DMS 273 treated with DMSO at 0.1 percent for 48 hours (cell line): ENCODE data around the gene DHX36.

Experiments
- DNase-seq: peaks from one replicate; lab custom pipeline; 2025; lab: John Stamatoyannopoulos, UW

DHX36 gene

DNA sequence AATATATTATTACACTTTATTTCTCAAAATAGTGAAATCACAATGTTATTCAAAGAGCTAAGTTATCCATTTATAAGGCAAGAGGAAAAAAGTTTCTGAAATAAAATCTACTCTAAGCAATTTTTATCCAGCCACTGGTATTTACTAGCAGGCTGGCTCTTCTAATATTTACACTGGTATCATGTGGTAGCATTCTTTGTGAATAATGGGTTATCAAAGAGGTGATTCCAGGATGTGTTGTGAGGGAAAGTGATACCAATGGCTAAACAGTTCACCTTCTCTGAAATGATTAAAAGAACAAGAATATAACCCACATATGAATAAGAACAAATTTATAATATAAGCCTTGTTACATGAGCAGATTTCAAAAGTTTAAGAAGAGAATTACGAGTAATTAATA is 44.1 kb downstream of the DHX36 start:
- DNase-seq, result no peak

DNA sequence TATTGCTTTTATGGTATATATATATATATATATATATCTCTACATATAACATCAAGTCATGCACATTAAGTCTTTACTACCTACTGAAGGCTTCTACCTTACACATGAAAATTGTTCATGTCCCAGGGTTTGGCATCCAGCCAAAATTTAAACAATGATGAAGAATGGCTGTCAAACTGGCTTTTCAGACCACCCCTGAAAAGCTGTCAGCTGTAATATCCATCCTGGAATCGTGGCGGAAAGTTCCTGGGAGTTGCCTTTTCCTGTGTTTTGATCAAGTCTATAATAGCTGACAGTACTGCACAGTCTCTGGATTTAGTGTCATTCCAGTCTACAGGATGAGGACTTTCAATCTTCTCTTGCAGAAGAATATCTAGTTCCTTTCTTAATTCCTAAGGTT is 48.3 kb downstream of the DHX36 start:
- DNase-seq, result no peak

DNA sequence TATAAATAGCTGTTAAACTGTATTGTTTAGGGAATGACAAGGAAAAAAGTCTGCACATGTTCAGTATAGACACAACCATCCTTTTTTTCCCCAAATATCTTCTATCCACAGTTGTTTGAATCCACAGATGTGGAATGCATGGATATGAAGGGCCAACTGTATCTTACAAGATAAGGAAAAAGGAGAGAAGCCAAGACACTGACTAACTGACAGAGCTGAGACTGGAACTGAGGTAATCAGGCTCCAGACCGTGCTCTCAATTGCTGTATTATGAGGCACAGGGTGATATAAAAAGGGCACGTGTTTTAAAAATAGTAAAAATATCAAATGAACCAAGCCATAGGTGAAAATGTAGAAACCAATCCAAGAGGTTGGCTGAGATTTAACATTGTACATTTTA is 49.0 kb downstream of the DHX36 start:
- no peak for DNase-seq

DNA sequence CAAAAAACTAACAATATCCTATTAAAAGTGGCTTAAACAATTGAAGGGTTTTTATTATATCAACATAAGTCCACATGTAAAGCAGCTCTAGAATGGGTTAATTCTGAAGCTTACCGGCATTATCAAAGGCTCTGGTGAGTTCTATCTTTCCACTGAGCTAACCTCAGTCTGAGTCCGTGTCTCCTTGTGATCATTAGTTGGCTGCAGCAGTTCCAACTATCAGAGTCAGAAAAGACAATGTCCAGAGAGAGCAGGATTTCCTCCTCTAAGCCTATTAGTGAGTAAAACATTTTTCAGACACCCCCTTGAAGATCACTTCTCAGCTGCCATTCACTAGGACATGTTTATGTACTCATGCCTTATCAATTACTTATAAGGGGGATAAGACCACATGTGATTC is 49.9 kb downstream of the DHX36 start:
- DNase-seq, result no peak

DNA sequence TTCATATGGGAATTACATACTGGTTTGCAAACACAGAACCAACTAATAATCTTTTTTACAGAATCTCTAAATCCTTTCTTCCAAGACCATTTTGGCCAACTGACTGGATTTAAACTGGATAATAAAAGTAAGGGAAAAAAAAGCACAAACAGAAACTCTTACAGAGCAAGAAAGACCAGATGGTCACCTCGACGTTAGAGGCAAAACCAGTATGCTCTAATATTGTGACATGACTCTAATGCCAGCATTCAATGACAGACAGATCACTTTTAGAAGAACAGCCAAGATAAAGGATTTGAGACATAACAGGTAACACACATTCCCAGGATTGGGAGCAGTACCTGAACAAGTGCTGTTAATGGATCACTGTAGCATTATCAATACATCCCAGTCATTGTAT is 50.9 kb downstream of the DHX36 start:
- no peak for DNase-seq

DNA sequence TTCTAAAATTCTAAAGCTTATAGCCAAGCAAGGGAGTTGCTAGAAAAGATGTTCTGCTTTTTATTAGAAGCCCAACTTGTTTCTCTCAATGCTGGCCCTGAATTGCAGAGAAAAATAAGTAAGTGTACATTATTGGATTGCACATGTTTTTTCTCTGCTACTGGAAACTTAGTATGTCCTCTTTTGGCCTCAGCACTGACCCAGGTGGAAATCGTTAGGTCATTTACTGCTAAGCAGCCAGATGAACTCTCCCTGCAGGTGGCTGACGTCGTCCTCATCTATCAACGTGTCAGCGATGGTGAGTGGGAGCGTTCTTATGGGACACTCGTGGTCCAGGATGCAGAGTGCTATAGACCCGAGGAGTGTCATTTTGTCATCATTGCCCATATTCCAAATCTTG is 69.8 kb downstream of the DHX36 start:
- DNase-seq, result no peak

DNA sequence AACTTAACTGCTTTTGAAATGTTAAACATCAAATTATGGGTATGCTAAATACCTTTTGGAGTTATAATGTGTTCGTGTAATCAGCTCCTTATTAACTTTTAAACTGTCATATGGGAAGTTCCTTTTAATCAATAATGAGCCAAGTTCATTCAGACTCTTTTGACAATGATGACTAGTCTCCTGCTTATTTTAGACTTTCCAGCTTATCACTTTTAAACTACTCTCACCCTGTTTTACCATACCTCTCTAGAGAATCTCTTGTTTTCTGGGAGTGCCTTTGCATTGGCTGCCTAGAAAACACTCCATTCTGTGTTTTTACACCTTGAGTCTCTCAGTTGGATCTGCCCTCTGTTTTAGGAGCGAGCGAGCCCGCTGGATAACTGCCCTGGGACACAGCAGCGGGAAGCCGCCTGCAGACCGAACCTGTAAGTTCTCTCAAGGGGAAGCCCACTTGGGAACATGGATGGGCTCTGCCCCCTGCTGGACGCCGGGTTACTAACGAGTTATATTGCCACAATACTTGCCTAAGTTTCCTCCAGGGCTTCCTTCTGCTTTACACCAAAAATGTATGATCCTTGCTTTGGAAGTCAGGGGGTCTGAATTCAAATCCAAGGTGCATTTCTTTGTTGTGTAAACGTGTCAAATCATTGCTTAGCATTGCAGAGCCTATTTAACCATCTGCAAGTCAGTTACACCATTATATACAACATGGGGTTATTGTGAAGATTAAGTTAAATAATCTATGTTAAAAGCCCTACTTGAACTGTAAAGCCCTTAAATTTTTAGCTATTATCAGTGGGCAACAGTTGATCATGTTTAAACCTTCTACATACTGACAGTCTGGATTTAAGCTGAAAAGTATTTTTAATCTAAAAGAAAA is 71.3 kb downstream of the DHX36 start:
- peak; percentile 40 for DNase-seq

DNA sequence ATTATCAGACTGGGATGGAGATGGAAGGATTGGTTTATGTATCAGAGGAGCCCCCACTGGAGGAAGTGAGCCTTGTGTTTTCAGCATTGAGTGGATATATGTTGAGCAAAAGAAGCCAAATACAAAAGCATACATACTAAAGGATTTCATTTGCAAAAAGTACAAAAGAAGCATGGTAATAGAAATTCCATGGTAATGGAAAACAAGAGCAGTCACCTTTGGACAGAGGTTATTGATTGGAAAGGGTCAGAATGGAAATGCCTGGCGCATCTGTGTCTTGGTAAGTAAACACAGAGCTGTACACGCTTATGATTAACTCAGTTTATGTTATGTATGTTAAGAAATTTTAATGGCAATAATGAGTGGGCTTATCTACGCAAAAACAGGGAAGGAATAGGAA is 72.7 kb downstream of the DHX36 start:
- no peak for DNase-seq

DNA sequence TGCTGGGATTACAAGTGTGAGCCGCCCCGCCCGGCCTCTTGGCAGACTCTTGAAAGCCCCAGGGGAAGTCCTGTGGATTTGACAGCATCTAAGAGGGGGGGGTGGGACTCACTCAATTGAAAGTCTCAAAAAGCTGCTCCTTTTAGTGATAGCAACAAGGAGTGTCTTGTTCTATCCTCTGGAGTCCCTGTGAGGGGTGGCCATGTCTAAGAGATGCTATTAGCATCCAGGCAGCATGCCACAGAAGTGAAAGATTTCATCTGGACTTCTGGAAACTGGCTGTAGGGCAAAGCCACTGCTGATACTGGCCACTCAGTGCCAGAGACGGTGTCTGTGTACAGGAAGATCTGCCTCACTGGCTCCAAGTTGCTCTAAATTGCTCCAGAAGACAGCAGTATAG is 74.0 kb downstream of the DHX36 start:
- no peak for DNase-seq

DNA sequence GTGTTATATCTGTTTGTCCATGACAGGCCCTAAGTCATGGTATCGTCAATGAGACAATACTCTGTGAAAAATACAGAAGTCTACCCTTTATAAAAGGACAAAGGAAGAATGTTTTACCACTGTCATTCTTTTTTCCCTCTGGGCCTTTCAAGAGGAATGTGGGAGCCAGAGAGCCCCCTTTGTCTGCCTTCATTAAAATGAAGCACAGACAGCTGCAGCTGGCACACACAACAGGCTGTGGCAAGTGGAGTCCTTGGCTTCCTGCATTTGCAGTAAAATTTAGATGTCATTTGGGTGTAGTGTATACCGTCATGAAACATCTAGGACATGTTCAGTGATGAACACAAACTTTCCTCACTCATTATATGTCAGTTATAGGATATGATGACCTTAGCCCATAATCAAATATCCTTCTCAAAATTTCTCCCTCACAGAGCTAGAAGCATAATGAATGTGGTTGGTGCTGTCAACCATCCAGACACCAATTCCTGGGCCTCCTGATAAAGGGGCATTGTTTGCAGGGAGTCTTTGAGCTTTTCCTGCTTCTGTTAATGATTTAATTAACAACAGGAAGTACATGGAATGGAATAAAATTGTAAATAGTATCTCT is 76.4 kb downstream of the DHX36 start:
- no peak for DNase-seq

DNA sequence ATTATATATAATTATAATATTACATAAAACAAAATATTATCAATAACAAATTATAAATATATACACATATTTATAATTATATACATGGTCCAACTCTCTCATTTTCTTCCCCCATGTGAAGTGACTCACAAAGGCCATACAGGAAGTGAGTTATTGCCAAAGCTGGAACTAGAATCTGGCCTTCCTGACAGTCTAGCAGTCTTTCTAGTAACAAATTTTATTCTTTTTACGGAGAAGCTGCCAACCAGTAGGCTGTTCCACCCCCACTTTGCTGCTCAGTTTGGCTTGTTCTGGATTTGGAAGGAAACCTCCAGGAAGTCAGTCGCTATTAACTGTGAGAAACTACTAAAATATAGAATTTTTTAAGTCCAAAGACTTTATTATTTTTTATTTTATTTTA is 79.6 kb downstream of the DHX36 start:
- no peak for DNase-seq

DNA sequence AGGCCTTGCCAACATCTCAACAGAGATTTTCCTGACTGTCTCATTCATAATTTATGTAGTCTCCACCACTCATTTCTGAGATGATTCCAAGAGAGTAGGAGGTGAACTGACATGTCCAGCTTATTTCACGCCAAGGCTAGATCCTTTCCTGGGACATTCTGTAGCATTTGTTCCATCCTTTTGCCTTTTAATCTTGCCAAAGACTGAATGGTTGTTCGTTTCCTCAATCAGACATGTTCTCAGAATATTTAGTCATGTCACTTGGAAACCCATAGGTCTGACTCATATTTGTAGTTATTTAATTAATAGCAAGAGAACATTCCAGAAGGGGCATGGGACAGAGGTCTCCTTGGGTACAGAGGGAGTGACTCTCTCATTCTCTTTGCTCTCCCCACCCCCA is 80.9 kb downstream of the DHX36 start:
- DNase-seq, result no peak

DNA sequence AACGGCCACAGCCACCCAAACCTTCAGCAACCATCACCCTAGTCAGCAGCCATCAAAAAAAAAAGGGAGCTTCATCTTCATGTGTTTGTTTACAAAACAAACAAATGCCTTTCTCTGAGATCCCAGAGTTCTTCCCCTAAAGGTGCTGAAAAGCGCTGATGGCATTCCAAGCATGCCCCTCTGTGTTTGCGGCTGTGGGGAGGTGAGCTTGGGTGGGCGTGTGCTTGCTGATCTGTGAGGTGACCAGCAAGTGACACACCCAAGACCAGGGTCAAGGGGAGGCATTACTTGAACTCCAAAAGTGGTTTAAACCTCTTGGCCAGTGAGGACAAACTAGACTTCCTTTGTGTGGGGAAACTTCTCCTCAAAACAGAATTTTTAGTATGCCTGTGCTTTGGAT is 81.5 kb downstream of the DHX36 start:
- DNase-seq, result no peak

DNA sequence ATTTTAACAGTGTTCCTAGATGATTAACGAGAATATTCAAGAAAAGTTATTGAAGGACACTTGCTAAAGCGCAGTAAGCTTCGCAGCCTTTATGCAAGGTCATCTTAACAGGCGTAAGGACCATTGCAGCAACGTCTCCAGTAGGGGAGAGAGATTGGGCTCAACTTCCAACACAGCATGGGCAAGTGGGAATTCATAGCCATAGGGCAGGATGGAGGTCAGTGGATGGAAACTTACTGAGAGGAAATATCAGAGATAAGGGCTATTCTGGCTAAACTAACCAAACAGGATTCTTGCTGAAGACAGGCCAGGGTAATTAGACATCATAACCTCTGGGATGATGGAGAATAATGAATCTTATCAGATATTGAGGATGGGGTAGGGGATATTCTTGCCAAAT is 82.8 kb downstream of the DHX36 start:
- DNase-seq, result no peak

DNA sequence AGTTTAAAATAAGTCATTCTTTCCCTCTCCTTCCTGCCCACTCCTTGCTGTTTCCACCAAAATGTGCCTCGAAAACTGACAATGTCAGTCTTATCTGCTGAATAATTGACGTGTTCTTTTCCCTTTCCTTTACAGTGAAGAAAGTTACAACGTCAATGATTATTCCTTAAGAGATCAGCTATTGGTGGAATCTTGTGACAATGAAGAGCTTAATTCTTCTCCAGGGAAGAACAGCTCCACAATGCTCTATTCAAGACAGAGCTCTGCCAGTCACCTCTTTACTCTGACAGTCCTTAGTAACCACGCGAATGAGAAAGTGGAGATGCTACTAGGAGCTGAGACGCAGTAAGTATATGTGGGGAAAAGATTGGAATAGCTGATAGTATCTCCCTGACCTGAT is 84.1 kb downstream of the DHX36 start:
- no peak for DNase-seq

DNA sequence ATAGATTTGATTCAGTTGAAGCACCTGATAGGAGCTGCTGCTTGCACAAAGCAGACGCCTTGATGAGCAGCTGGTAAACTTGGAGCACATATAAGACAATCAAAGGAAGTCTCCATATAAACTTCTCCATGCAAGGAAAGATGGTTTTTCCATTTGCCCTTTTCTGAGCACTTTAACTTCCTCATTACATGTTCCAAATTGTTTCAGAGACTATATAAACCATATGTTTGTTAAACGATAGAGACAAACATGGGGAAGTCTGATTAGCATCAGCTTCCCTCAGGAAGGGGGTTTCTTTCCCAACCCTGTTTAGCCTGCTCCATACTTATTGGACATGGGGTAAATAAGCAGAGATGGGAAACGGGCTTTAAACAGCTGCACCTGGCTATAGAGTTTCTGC is 88.0 kb downstream of the DHX36 start:
- DNase-seq, result no peak

DNA sequence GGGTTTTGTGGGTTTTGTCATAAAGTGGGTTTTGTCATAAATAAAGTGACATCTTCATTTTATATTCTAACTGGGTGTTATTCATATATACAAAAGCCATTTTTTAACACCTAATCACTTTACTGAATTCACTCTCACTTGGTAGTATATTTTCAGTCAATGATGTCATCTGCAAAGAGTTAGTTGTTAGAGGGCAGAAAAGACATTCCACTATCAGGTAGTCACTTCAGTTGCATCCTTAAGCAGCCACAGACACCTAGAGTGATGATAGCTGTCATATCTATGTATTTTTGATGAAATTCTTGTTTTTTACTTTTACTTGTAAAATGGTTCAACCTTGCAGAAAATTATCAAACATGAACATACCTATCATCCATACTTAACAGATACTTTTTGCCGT is 89.0 kb downstream of the DHX36 start:
- DNase-seq, result no peak

DNA sequence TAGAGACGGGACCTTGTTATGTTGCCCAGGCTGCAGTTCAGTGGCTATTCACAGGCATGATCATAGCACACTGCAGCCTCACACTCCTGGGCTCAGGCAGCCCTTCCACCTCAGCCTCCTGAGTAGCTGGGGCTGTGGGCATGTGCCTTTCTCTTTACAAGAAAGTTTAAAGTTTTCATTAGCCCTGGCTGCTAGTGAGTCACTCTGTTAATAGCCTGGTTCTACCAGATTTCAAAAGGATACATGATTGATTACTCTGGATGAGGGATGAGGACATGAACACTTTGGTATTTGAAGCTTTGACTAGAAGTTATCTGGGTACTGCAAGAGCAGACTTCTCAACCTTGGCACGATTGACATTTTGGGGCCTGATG is 95.1 kb downstream of the DHX36 start:
- no peak for DNase-seq

DNA sequence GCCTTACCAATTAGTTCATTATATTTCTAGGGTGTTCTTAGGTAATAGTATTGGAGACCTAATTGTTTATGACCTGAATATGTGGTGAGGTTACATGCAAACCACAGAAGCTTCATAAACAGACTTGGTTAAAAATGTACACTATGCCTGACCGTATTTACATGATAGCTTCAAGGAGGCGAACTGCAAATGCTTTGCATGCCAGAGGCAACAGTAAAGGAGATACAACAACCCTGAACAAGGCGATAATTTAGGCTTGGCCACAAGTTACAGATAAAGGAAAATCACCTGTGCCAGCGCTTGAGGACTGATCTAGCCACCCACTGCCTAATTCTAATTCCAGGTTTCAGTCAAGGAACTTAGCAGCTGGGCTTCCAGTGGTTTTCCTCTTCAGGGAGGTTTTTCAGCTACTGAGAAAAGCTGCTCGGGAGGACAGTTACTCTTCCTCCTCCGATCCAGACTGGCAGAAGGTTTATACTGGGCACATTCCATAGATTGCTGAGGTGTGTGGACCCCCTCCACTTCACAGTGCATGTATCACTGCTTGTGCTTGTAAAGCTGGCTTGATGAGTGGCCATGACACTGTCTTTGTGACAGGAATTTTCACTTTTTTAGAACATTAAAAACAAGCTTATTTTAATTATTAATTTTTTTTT is 95.6 kb downstream of the DHX36 start:
- DNase-seq, result no peak

DNA sequence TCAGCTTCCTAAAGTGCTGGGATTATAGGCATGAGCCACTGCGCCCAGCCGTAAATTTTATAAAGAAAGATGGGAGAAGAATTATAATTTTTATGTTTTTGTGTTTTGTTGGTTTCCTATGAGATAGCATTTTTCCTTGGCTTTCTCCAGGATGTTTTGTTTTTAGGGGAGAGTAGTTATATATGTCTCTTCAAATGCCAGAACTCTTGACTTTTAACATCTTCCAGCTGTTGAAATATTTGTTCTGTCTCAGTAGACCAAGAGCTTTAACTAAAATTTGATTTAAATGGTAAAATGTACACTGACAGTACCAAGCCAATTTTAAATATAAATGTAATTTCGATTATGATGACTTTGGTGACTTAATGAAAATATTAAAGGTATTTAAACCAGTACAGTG is 96.8 kb downstream of the DHX36 start:
- DNase-seq, result no peak

DNA sequence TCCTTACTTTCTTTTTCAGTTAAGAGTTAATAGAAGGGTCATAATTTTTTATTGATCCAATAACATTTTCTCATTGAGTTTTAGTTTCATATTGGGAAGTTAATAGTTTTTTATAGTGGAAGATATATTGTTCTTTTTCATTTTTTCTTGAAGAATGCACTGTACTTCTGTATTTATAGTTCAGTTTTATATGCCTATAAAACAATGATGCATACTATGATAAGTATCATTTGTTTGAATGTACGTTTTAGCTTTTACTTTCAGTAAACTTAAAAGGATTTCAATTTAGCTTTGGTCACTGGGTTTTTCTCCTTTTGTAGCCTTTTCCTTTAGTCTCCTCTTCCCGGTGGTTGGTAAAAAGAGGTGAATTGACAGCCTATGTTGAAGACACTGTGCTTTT is 98.8 kb downstream of the DHX36 start:
- DNase-seq, result no peak

DNA sequence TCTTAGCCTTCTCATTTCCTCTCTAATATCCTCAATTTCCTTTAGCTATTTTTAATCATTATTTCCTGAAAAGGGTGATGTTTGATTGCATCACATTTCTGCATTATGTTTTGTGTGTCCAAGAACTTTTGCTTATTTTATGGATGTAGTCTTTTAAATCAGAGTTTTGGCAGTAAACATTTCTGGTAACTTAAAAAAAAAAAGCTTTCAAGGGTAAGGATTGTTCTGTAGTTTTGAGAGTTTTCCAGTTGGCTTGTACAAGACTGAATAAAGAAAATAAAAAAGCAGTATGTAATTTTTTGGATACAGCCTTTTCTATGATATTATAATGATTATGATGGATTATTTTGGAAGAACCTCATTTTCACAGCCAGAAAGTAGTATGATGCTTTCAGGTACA is 99.4 kb downstream of the DHX36 start:
- no peak for DNase-seq

DNA sequence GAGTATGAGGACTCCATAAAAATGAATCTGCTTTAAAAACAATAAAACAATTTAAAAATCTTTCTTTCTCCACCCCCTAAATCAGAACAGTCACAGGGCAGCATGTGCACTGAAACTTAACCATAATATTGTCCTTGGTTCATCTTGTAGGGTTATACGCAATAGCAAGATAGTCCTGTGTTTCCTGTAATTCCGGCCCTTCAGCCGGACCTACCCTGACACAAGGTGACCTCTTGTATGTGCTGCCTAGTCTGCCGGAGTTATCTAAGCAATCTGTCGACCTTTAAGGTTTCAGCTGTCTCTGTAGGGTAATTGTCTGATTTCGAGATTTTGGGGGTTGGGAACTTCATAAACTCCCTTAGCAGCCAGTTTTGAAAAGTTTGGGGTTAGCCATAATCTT is 99.9 kb downstream of the DHX36 start:
- no peak for DNase-seq

DNA sequence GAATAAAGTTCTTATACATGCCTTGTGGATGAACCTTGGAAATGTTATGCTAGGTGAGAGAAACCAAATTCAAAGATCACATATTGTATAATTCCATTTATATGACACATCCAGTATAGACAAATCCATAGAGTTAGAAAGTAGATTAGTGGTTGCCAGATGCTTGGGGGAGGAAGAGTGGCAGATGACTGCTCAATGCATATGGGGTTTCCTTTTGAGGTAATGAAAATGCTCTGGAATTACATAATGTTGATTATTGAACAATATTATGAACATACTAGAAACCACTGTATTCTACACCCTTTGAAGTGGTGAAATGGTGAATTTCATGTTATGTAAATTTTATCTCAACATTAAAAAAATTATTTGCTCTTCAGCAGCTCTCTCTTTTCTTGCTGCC is 100.8 kb downstream of the DHX36 start:
- no peak for DNase-seq
